Endodermal cell (in vitro differentiated cells): ENCODE data around the gene LRMDA. TPM values are rescaled to one million over a fixed set of nuclear protein-coding genes. Genes with fewer than 3 reads are reported as not detected.

Source experiments
- DNase-seq: peaks from one replicate; pipeline ENCODE4 v3.0.0-alpha.2; 2017
- H3K27ac ChIP-seq: 2 replicates; pipeline ENCODE4 v1.5.1; 2013; ENCODE audit warnings: mild to moderate bottlenecking, low read depth, low read length, moderate library complexity
- H3K27me3 ChIP-seq: 2 replicates; pipeline ENCODE4 v1.6.1; 2013; ENCODE audit warnings: mild to moderate bottlenecking, low read length, moderate library complexity; ENCODE audit not compliant: insufficient read depth, control insufficient read depth, poor library complexity, severe bottlenecking
- H3K36me3 ChIP-seq: 2 replicates; pipeline ENCODE4 v1.7.0; 2013; ENCODE audit warnings: mild to moderate bottlenecking, low read length, moderate library complexity; ENCODE audit not compliant: control insufficient read depth, insufficient read depth
- H3K4me1 ChIP-seq: one replicate; pipeline ENCODE4 v1.7.0; 2013; ENCODE audit warnings: low read length; ENCODE audit not compliant: control insufficient read depth, insufficient read depth
- H3K4me3 ChIP-seq: 2 replicates; pipeline ENCODE4 v1.5.1; 2013; ENCODE audit warnings: mild to moderate bottlenecking, low read length, moderate library complexity
- H3K9ac ChIP-seq: 2 replicates; pipeline ENCODE4 v1.6.1; 2013; ENCODE audit warnings: mild to moderate bottlenecking, low read length, moderate library complexity; ENCODE audit not compliant: poor library complexity, severe bottlenecking; ENCODE audit errors: extremely low read depth
- H3K9me3 ChIP-seq: 2 replicates; pipeline ENCODE4 v1.6.1; 2013; ENCODE audit warnings: mild to moderate bottlenecking, low read length, moderate library complexity; ENCODE audit not compliant: control insufficient read depth
- H3K27ac Mint-ChIP-seq: 2 replicates; pipeline ENCODE4 v1.8.0; 2020; ENCODE audit warnings: mixed read lengths
- H3K27me3 Mint-ChIP-seq: 2 replicates; pipeline ENCODE4 v1.8.0; 2021; ENCODE audit warnings: mild to moderate bottlenecking, mixed read lengths; ENCODE audit not compliant: insufficient read depth
- H3K36me3 Mint-ChIP-seq: 2 replicates; pipeline ENCODE4 v1.8.0; 2020; ENCODE audit warnings: low read depth, mixed read lengths
- H3K4me1 Mint-ChIP-seq: 2 replicates; pipeline ENCODE4 v1.8.0; 2020; ENCODE audit warnings: mixed read lengths
- H3K4me3 Mint-ChIP-seq: 2 replicates; pipeline ENCODE4 v1.8.0; 2020; ENCODE audit warnings: mild to moderate bottlenecking, moderate library complexity, mixed read lengths
- H3K9me3 Mint-ChIP-seq: 2 replicates; pipeline ENCODE4 v1.8.0; 2020; ENCODE audit warnings: mild to moderate bottlenecking, mixed read lengths
- CTCF ChIP-seq: fragments of 200-600 bp; sonication (generic); conservative IDR thresholded peaks from 2 replicates; pipeline ENCODE4 v1.5.0; 2021; ENCODE audit warnings: antibody characterized with exemption, mild to moderate bottlenecking
- WGBS, 2 experiments: methylation state at CpG; one replicate each; pipeline versions ENCODE4 v1.1.5 to v1.1.7; 2013; ENCODE audit warnings: missing lambda C conversion rate in 2 of 2, mixed read lengths in 1 of 2; ENCODE audit not compliant: insufficient coverage in 1 of 2, insufficient read length in 1 of 2; 5-methylcytosine and 5-hydroxymethylcytosine counted together
- total RNA-seq, 2 donors: library from RNA; stranded (reverse); fragmentation: NEBNext Ultra II Directional in 1 of 2; extraction: Animal tissue kit (Norgen Biotek cat#: 25700) in 1 of 2; gene quantifications; 2 replicates in 1 of 2; 3 replicates in 1 of 2; pipeline ENCODE4 v1.2.1, GENCODE V29; 2021

Gene LRMDA
- total RNA-seq, 2 donors from 2014 or later = 1.7 to 5.1 TPM

DNA sequence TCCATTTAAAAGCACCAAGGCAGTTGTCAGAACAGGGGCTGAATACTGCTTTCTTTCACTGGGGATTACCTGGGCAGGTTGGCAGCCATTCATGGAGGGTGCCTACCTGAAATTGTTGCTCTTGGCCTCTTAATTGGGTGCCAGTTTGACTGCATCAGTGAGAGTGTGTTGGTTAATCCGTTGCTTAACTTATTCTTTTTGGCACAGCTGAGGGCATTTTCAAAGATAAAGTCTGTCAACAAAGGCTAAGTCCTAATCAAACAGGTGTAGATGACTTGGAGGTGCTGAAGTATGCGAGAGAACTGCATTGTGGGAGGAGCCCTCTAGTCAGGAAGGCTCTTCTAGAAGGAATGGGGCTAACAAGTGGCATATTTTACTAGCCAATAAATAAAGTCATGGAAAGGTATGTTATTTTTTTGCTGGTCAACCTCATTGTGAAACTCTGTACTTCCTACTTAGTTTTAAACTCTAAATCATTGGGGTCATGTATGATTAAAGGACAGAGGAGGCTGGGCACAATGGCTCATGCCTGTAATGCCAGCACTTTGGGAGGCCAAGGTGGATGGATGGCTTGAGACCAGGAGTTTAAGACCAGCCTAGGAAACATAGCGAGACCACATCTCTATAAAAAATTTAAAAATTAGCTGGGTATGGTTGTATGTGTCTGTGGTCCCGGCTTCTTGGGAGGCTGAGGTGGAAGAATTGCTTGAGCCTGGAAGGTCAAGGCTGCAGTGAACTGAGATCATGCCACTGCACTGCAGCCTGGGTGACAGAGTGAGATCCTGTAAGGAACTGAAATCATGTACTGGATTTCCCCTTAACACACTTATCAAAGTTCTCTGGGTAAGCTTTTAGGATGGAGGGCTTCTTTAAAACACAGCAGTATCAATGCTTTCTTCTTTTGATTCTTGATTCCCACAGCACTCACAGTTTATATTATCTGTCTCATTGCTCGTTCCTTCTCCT lies 134.1 kb downstream of the LRMDA start:
- no peak for DNase-seq
- H3K36me3 ChIP-seq = no peaks in the 10 kb centered on the region
- H3K4me3 ChIP-seq = peak overlapping the region; percentile 1
- 90 to 91% methylated on average over 4 to 5 of the region's 5 CpGs for WGBS, 2 experiments
- no peaks in the 10 kb centered on the region for H3K4me1 ChIP-seq
- Mint-ChIP-seq H3K4me1 (no peaks in the 10 kb centered on the region), H3K27ac (no peak overlapping the region), H3K27me3 (peaks cover 5% of the 10 kb centered on the region), H3K4me3 (no peak overlapping the region), H3K9me3 (peaks cover 52% of the 10 kb centered on the region), H3K36me3 (peaks cover 3% of the 10 kb centered on the region)
- no peak for TF ChIP-seq CTCF
- H3K9me3 ChIP-seq = peaks cover 21% of the 10 kb centered on the region
- no peaks in the 10 kb centered on the region for H3K27me3 ChIP-seq
- H3K9ac ChIP-seq = no peak overlapping the region
- no peak overlapping the region for H3K27ac ChIP-seq

GRCh38 chr10:75568450-75569130 lies 137.2 kb downstream of the LRMDA start:
- no peak overlapping the region for H3K27ac Mint-ChIP-seq
- 88 to 91% methylated on average over 1 of the region's 1 CpG for WGBS, 2 experiments
- no peaks in the 10 kb centered on the region for H3K36me3 ChIP-seq
- H3K4me3 ChIP-seq = no peak overlapping the region
- H3K9ac ChIP-seq = no peak overlapping the region
- peaks cover 39% of the 10 kb centered on the region for H3K9me3 ChIP-seq
- H3K4me1 ChIP-seq = no peaks in the 10 kb centered on the region
- H3K4me1 Mint-ChIP-seq = no peaks in the 10 kb centered on the region
- DNase-seq = no peak
- peaks cover 8% of the 10 kb centered on the region for H3K27me3 Mint-ChIP-seq
- H3K9me3 Mint-ChIP-seq = peaks cover 58% of the 10 kb centered on the region
- no peak overlapping the region for H3K4me3 Mint-ChIP-seq
- H3K27me3 ChIP-seq = no peaks in the 10 kb centered on the region
- peak overlapping the region; percentile 61 for H3K27ac ChIP-seq
- no peak for TF ChIP-seq CTCF
- peaks cover 3% of the 10 kb centered on the region for H3K36me3 Mint-ChIP-seq

GRCh38 chr10:75569506-75569905 lies 138.1 kb downstream of the LRMDA start:
- H3K36me3 ChIP-seq = no peaks in the 10 kb centered on the region
- peaks cover 10% of the 10 kb centered on the region for H3K27me3 Mint-ChIP-seq
- H3K27me3 ChIP-seq = no peaks in the 10 kb centered on the region
- WGBS, 2 experiments = 82 to 100% methylated on average over 1 of the region's 1 CpG
- H3K27ac Mint-ChIP-seq = no peak overlapping the region
- H3K9ac ChIP-seq = no peak overlapping the region
- no peak overlapping the region for H3K4me3 ChIP-seq
- H3K4me3 Mint-ChIP-seq = no peak overlapping the region
- peaks cover 39% of the 10 kb centered on the region for H3K9me3 ChIP-seq
- no peak for TF ChIP-seq CTCF
- DNase-seq = no peak
- no peaks in the 10 kb centered on the region for H3K4me1 Mint-ChIP-seq
- H3K9me3 Mint-ChIP-seq = peaks cover 51% of the 10 kb centered on the region
- H3K4me1 ChIP-seq = no peaks in the 10 kb centered on the region
- H3K36me3 Mint-ChIP-seq = peaks cover 3% of the 10 kb centered on the region
- no peak overlapping the region for H3K27ac ChIP-seq
